Transverse colon (tissue), 4 donors: Measurements from ENCODE around the gene SRGN. TPM values are rescaled to one million over a fixed set of nuclear protein-coding genes. Genes with fewer than 3 reads are reported as not detected.
A peak's percentile ranks its signal among the peaks of the same experiment; 100 is the strongest.

Experiments used
- DNase-seq: peaks from one replicate; pipeline ENCODE4 v3.0.0-alpha.2; 2019
- H3K27ac ChIP-seq, 4 donors: fragments of 200-600 bp; sonication (generic); 2 replicates each; pipeline ENCODE4 v1.5.1; 2016 to 2018; ENCODE audit warnings: inconsistent platforms in 4 of 4
- H3K27me3 ChIP-seq: fragments of 200-600 bp; sonication (generic); 2 replicates; pipeline ENCODE4 v1.5.1; 2017; ENCODE audit warnings: inconsistent platforms
- H3K36me3 ChIP-seq, 4 donors: fragments of 200-600 bp; sonication (generic); 2 replicates each; pipeline ENCODE4 v1.5.1; 2017 to 2019; ENCODE audit warnings: inconsistent platforms in 4 of 4
- H3K4me1 ChIP-seq, 4 donors: fragments of 200-600 bp; sonication (generic); 2 replicates each; pipeline ENCODE4 v1.5.1; 2017 to 2020; ENCODE audit warnings: inconsistent platforms in 4 of 4
- H3K4me3 ChIP-seq, 4 donors: fragments of 200-600 bp; sonication (generic); 1 replicate in 1 of 4; 2 replicates in 3 of 4; pipeline versions ENCODE4 v1.5.1 to v1.6.1; 2017 to 2019; ENCODE audit warnings: inconsistent platforms in 4 of 4
- H3K9me3 ChIP-seq, 2 donors: fragments of 200-600 bp; sonication (generic); 2 replicates each; pipeline ENCODE4 v1.5.1; 2017 to 2019; ENCODE audit warnings: inconsistent platforms in 2 of 2
- EP300 ChIP-seq: sonication (generic); formaldehyde crosslinking; IDR thresholded peaks from one replicate; pipeline ENCODE4 v1.6.1; 2017; ENCODE audit warnings: antibody characterized with exemption, low read depth
- POLR2A ChIP-seq: fragments of 450-650 bp; IDR thresholded peaks from one replicate; pipeline ENCODE4 v1.6.1; 2016; ENCODE audit warnings: antibody characterized with exemption, mild to moderate bottlenecking, moderate library complexity
- POLR2AphosphoS5 ChIP-seq, 3 donors: sonication (generic); formaldehyde crosslinking; IDR thresholded peaks; one replicate each; pipeline ENCODE4 v1.6.1; 2016; ENCODE audit warnings: antibody characterized with exemption in 3 of 3
- WGBS, 2 donors: methylation state at CpG; one replicate each; pipeline ENCODE4 v1.1.5; 2018; ENCODE audit warnings: low coverage in 1 of 2; 5-methylcytosine and 5-hydroxymethylcytosine counted together
- in situ Hi-C, 4 donors: fragments of 200-750 bp; cut with MboI; loops; one replicate each; pipeline versions ENCODE4 v1.15.0 to v1.15.1; 2017; ENCODE audit warnings: low sequenced_read_pairs in 3 of 4, low pct_ligation_motif_present in 1 of 4, low pct_unique_long_range_greater_than_20kb in 1 of 4
- intact Hi-C: fragments of 100-400 bp; cut with DNase I; formaldehyde crosslinking; loops from one replicate; pipeline ENCODE4 v1.15.1; 2023; ENCODE audit warnings: low total_unique reads
- total RNA-seq, 4 donors: library from RNA; depleted of rRNA; stranded (reverse); fragments of >200 nt; gene quantifications; one replicate each; pipeline ENCODE4 v1.1.0, GENCODE V29; 2016
- TF ChIP-seq, protein P1 (sequence below), 5 experiments: fragments of 200-600 bp in 3 of 5; fragments of 450-650 bp in 2 of 5; sonication (generic) in 3 of 5; IDR thresholded peaks; 1 replicate in 2 of 5; 2 replicates in 3 of 5; pipeline ENCODE4 v1.5.1; 2016 to 2017; ENCODE audit warnings: antibody characterized with exemption in 5 of 5, inconsistent platforms in 3 of 5, mild to moderate bottlenecking in 2 of 5, moderate library complexity in 1 of 5

The SRGN gene
- total RNA-seq, 4 donors from 2014 or later: 9.0 to 83.8 (median 20.3) TPM

DNA sequence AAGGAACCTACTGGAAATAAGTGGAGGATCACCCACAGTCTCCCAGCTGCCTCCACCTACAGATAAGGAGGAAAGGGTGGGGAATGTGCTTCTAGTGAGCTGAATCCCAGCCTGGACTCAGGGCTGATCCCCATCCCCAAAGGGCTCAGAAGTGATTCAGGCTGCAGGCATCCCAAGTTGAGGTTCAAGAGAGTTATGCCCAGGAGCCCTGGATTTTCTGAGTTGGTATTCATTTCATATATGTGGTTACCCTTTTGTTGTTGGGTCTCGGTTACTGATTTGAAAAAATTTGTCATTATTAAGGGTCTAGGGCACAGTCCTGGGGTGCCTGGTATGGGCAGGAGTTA is 30.0 kb upstream of the SRGN start:
- WGBS, 2 donors: 0 to 6% methylated on average over 1 of the region's 1 CpG
- peaks cover 0 to 18% (median 8%) of the 10 kb centered on the region in 4 donors for H3K4me1 ChIP-seq
- intact Hi-C loops (no loop called here), in situ Hi-C loops (no loop called here)
- no peaks in the 10 kb centered on the region for H3K27me3 ChIP-seq
- peak overlapping the region; percentile 10 to 74 (median 38) for H3K27ac ChIP-seq
- TF ChIP-seq POLR2A (no peak), POLR2AphosphoS5 (IDR thresholded peaks at IDR 0.05) (no peak), EP300 (no peak)
- TF ChIP-seq, protein P1, sequence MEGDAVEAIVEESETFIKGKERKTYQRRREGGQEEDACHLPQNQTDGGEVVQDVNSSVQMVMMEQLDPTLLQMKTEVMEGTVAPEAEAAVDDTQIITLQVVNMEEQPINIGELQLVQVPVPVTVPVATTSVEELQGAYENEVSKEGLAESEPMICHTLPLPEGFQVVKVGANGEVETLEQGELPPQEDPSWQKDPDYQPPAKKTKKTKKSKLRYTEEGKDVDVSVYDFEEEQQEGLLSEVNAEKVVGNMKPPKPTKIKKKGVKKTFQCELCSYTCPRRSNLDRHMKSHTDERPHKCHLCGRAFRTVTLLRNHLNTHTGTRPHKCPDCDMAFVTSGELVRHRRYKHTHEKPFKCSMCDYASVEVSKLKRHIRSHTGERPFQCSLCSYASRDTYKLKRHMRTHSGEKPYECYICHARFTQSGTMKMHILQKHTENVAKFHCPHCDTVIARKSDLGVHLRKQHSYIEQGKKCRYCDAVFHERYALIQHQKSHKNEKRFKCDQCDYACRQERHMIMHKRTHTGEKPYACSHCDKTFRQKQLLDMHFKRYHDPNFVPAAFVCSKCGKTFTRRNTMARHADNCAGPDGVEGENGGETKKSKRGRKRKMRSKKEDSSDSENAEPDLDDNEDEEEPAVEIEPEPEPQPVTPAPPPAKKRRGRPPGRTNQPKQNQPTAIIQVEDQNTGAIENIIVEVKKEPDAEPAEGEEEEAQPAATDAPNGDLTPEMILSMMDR (IDR thresholded peaks at IDR 0.05): no peak
- no peak for DNase-seq
- H3K9me3 ChIP-seq: no peaks in the 10 kb centered on the region
- no peak overlapping the region for H3K4me3 ChIP-seq
- H3K36me3 ChIP-seq: no peaks in the 10 kb centered on the region

DNA sequence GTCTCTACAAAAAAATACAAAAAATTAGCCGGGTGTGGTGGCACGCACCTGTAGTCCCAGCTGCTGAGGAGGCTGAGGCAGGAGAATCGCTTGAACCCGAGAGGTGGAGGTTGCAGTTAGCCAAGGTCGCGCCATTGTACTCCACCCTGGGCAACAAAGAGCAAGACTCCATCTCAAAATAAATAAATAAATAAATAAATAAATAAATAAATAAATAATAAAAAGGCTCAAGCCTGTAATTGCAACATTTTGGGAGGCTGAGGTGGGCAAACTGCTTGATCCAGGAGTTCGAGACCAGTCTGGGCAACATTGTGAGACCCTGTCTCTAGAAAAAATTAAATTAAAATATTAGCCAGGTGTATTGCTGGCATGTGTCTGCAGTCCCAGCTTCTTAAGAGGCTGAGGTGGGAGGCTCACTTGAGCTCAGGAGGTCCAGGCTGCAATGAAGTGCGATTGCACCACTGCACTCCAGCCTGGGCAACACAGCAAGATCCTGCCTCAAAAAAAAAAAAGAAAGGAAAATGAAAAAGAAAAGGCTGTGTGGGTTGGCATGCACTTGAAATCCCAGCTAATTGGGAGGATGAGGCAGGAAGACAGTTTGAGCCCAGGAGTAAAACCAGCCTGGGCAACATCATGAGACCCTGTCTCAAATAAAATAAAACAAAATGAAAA is 27.6 kb upstream of the SRGN start:
- 94 to 96% methylated on average over 6 to 8 of the region's 8 CpGs for WGBS, 2 donors

DNA sequence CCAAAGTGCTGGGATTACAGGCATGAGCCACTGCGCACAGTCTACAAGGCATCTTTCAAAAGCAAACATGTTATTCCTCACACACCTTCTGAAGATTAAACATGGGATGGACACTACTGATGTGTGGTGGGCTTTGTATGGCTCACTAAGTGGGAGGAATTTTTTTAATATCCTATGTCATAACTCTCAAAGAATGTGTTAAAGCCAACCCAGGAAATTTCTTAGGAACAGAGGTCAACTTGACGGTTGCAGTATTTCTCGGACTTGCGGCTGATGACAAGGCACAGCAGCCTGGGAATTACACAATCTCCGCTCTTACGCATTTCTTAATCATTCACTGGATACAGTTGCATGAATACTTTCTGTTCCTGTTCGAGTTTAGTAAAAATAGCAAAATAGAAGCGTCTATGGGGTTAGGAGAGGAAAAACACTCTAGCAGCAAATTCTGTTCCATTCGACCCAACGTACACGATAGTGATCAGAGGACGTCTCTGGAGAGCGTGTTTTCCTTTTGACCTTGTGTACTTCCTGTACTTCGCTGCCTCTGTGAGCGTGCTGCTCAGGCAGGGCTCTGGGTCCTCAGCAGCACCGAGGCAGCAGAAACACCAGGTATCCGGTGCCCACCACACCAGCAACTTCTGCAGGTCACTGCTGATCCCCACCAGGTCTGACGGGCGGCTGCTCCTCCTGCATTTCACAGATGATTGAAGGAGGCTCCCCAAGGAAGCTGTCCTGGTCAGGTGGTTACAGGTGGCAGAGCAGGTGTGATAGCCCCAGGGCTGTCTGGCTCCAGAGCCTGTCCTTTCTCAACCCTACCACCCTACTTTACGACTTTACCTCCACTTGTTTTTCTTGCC is 26.4 kb upstream of the SRGN start:
- intact Hi-C loops: no loop called here
- WGBS, 2 donors: 22 to 24% methylated on average over 12 to 20 of the region's 20 CpGs
- Histone ChIP-seq H3K9me3 (no peaks in the 10 kb centered on the region), H3K4me3 (peak overlapping the region in 2 of 4 donors; percentile 11 to 30), H3K4me1 (peaks cover 0 to 21% (median 8%) of the 10 kb centered on the region in 4 donors), H3K27ac (peak overlapping the region; percentile 75 to 84 (median 78)), H3K27me3 (no peaks in the 10 kb centered on the region), H3K36me3 (no peaks in the 10 kb centered on the region)
- peak; percentile 61 for DNase-seq
- in situ Hi-C loops: no loop called here
- TF ChIP-seq EP300: peak; percentile 91
- TF ChIP-seq POLR2A: peak; percentile 47
- TF ChIP-seq POLR2AphosphoS5 (IDR thresholded peaks at IDR 0.05): peak; percentile 46 to 77 (median 72)
- TF ChIP-seq, protein P1 (IDR thresholded peaks at IDR 0.05): no peak

More for the DNA sequence above, 27.6 kb upstream of the SRGN start:
- Histone ChIP-seq H3K27ac (peak overlapping the region; percentile 75 to 84 (median 78)), H3K36me3 (no peaks in the 10 kb centered on the region), H3K9me3 (no peaks in the 10 kb centered on the region), H3K27me3 (no peaks in the 10 kb centered on the region), H3K4me3 (no peak overlapping the region), H3K4me1 (peaks cover 0 to 19% (median 8%) of the 10 kb centered on the region in 4 donors)
- TF ChIP-seq POLR2AphosphoS5 (IDR thresholded peaks at IDR 0.05) (no peak), POLR2A (no peak), EP300 (no peak)
- TF ChIP-seq, protein P1 (IDR thresholded peaks at IDR 0.05): no peak
- intact Hi-C loops (no loop called here), in situ Hi-C loops (no loop called here)
- DNase-seq: no peak

DNA sequence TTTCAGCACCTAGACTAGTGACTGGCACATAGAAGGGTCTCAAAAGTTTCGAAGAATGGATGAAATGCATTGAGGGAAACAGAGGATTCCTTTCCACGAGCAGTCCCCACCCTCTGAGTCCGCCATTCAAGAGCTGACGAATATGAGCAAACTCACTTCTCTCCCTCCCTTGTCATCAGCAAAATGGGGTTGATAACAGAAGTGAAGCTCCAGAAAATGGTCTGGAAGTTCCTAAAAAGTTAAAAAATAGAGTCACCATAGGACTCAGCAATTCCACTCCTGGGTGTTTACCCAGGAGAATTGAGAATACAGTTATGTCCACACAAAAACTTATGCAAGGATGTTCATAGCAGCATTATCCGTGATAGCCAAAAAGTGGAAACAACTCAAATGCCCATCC is 25.0 kb upstream of the SRGN start:
- H3K27me3 ChIP-seq: no peaks in the 10 kb centered on the region
- WGBS, 2 donors: 72 to 91% methylated on average over 5 of the region's 5 CpGs
- no peaks in the 10 kb centered on the region for H3K36me3 ChIP-seq
- peaks cover 0 to 18% (median 8%) of the 10 kb centered on the region in 4 donors for H3K4me1 ChIP-seq
- H3K9me3 ChIP-seq: no peaks in the 10 kb centered on the region
- intact Hi-C loops: no loop called here
- in situ Hi-C loops: no loop called here
- DNase-seq: no peak
- TF ChIP-seq EP300 (no peak), POLR2A (no peak), POLR2AphosphoS5 (IDR thresholded peaks at IDR 0.05) (no peak)
- TF ChIP-seq, protein P1 (IDR thresholded peaks at IDR 0.05): no peak
- H3K4me3 ChIP-seq: no peak overlapping the region
- peak overlapping the region in 2 of 4 donors; percentile 75 to 82 for H3K27ac ChIP-seq
